MM.1S (cell line): ENCODE data around the gene PLCH1.

ENCODE experiments used
- CTCF ChIP-seq: fragments of 300-600 bp; sonication (generic); IDR thresholded peaks from 2 replicates; pipeline ENCODE4 v1.5.1; 2016; ENCODE audit warnings: antibody characterized with exemption, low read length, mixed read lengths
- EZH2 ChIP-seq: fragments of 300-600 bp; sonication (generic); optimal IDR thresholded peaks from 2 replicates; pipeline ENCODE3; 2017; ENCODE audit warnings: low read depth, mild to moderate bottlenecking, antibody characterized with exemption, low read length, mixed read lengths
- EZH2phosphoT487 ChIP-seq: fragments of 300-600 bp; sonication (generic); IDR thresholded peaks from 2 replicates; pipeline ENCODE4 v1.6.1; 2018; ENCODE audit warnings: antibody characterized with exemption, low read length

DNA sequence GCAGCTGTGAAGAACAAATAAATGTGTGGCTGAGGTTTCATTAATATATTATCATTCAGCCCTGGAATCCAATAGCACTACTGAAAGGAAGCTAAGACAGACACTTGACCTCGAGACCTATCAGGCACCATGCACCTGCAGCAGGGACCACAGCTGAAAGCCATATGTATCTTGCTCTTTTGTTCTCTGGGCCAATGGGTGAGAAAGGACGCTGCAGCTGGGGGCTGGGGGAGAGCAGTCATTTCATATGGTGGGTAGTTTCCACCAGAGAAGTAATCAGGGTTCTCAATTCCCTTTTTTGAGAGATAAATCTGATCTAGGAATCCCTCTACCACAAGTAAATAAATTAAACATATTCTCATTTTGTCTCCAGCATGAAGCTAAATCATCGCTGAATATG, 225.8 kb downstream of the PLCH1 start:
- TF ChIP-seq CTCF (no peak), EZH2 (no peak), EZH2phosphoT487 (no peak)
